GM19397 (cell line): Measurements from ENCODE around the gene WWOX.

Source experiments
- ATAC-seq: cut with Tn5 transposase; IDR thresholded peaks from one replicate; pipeline ENCODE4 v1.9.1; 2021; ENCODE audit warnings: mild to moderate bottlenecking, moderate library complexity; ENCODE audit not compliant: unreplicated experiment

Gene WWOX

GRCh38 chr16:78386557-78387324 is 287.3 kb downstream of the WWOX start:
- no peak for ATAC-seq

- ATAC-seq, result no peak
These were observed 289.6 kb downstream of the WWOX start for GRCh38 chr16:78389009-78389498.

- ATAC-seq, result no peak
These were observed 290.6 kb downstream of the WWOX start for GRCh38 chr16:78390092-78390491.

GRCh38 chr16:78390508-78391324 is 291.3 kb downstream of the WWOX start:
- no peak for ATAC-seq

GRCh38 chr16:78392585-78393195 is 293.2 kb downstream of the WWOX start:
- ATAC-seq, result no peak

- no peak for ATAC-seq
These were observed 295.6 kb downstream of the WWOX start for GRCh38 chr16:78395035-78395434.

- ATAC-seq, result no peak
These were observed 296.6 kb downstream of the WWOX start for GRCh38 chr16:78396046-78396445.

- no peak for ATAC-seq
These were observed 297.2 kb downstream of the WWOX start for GRCh38 chr16:78396673-78397072.

- ATAC-seq, result no peak
These were observed 299.9 kb downstream of the WWOX start for GRCh38 chr16:78399384-78399783.

GRCh38 chr16:78402833-78403232 is 303.4 kb downstream of the WWOX start:
- no peak for ATAC-seq

- no peak for ATAC-seq
These were observed 305.6 kb downstream of the WWOX start for GRCh38 chr16:78405040-78405439.

GRCh38 chr16:78405833-78406232 is 306.4 kb downstream of the WWOX start:
- no peak for ATAC-seq

GRCh38 chr16:78407191-78407590 is 307.7 kb downstream of the WWOX start:
- no peak for ATAC-seq

GRCh38 chr16:78413651-78414050 is 314.2 kb downstream of the WWOX start:
- no peak for ATAC-seq

GRCh38 chr16:78415013-78415412 is 315.6 kb downstream of the WWOX start:
- no peak for ATAC-seq

- no peak for ATAC-seq
These were observed 316.2 kb downstream of the WWOX start for GRCh38 chr16:78415669-78416068.

GRCh38 chr16:78416400-78416799 is 316.9 kb downstream of the WWOX start:
- no peak for ATAC-seq

GRCh38 chr16:78421181-78421708 is 321.8 kb downstream of the WWOX start:
- no peak for ATAC-seq

GRCh38 chr16:78425281-78425680 is 325.8 kb downstream of the WWOX start:
- no peak for ATAC-seq

GRCh38 chr16:78425891-78426510 is 326.5 kb downstream of the WWOX start:
- ATAC-seq, result no peak

GRCh38 chr16:78428193-78428592 is 328.7 kb downstream of the WWOX start:
- ATAC-seq, result no peak
